Activated CD8-positive, alpha-beta memory T cell treated with anti-CD3 and anti-CD28 coated beads, Interleukin-2, amount 50 U/mL, for 24 hours (primary cell): ENCODE measurements around the gene GSAP.

Experiments
- DNase-seq: peaks from one replicate; pipeline ENCODE4 v3.0.0-alpha.2; 2020; ENCODE audit errors: extremely low read depth

Gene GSAP

DNA sequence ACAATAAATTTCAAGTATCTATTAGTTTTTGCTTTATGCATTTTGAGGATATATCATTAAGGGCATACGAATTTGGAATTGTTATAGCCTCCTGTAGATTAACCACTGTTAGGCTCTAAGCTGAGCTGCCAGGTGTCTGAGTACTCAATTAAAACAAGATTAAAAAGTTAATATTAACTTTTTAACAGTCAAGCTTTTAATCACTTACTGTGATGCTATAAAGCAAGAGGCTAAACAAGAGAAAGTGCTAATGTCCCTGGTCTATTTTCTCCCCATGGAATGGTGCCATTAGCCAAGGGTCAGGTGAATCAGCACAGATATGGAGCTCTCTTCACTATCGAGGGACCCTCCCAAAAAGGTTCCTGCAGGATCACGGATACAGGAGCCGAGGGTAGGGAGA lies 9.7 kb downstream of the GSAP start:
- DNase-seq, result no peak

DNA sequence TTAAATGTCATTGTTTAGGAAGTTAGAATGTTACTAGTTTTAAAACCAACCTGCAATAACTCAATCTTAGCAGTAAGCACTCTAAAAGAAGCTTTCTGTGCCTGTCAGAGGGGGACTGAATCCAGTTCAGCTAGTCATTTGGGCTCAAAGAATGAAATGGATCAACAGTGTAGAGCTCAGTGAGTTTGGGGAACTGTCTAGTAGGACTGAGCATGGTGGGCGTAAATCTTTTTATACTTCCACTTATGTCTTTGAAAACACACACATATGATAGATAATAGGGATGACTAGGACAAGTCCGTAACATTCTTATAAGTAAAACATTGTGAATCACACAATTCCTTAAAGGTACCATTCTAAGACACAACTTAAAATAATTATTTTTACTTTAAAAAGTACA lies 11.5 kb downstream of the GSAP start:
- no peak for DNase-seq

DNA sequence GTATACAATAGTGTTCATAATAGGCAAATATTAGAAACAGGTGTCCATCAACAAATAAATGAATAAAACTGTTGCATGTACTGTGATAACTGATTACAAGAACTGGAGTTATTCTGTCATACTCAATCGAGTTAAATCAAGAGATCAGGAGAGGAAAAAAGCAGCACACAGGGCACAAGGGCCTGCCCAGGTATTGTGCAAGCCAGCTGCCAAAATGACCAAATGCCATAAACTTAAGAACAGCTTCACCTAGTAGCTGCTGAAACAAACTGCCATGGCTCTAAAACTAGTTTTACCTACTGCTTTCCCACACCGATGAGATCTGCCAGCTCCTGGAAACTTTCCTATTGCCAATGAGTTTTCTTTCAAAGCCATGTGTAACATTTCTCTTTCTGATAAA lies 12.2 kb downstream of the GSAP start:
- no peak for DNase-seq

DNA sequence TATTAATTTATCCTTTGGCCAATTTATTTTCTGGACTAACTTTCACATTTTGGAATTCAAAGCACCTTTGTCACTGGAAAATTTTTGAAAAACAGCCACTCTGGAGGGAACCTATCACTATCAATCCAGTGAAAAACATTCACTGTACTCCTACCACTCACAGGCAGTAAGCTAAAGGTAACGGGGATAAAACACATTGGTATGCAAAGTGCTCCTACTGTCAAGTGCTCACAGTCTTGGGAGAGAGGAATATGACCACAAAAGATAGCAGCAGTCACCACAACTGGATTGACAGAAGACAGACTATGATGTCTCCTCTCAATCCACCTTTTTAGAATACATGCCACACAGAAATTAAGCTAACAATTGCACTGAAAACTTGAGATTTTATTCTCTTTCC lies 13.3 kb downstream of the GSAP start:
- no peak for DNase-seq

DNA sequence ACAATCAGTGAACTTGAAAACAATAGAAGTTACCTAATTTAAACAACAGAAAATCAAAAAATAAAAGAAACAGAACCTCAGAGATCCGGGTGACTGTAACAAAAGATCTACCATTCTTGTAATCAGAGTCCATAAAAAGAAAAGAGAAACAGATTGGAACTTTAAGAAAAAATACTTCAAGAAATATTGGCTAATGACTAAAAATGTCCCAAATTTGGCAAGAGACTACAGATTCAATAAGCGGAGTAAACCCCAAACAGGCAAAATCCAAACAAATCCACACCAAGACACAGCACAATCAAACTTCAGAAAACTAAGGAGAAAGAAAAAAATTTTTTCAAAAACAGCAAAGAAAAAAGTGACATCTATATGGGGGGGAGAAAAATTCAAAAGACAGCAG lies 15.1 kb downstream of the GSAP start:
- DNase-seq, result no peak

DNA sequence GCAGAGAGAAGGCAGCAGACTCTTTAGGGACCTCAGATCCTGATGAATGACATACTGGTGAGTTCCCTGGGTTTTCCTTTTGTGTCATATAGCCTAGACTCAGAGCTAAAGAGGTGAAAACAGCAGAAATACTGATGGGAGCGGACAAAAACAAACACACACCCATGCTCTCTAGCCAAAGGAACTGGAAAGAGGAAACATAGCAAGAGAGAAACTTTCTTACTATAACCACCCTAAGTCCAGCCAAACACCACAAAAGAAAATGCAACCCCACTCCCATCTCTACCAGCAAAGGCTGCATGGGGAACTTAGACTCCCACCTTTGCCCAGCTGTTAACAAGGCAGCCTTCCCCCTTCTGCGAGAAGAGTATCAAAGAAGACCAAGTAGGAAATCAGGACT lies 16.3 kb downstream of the GSAP start:
- DNase-seq, result no peak

DNA sequence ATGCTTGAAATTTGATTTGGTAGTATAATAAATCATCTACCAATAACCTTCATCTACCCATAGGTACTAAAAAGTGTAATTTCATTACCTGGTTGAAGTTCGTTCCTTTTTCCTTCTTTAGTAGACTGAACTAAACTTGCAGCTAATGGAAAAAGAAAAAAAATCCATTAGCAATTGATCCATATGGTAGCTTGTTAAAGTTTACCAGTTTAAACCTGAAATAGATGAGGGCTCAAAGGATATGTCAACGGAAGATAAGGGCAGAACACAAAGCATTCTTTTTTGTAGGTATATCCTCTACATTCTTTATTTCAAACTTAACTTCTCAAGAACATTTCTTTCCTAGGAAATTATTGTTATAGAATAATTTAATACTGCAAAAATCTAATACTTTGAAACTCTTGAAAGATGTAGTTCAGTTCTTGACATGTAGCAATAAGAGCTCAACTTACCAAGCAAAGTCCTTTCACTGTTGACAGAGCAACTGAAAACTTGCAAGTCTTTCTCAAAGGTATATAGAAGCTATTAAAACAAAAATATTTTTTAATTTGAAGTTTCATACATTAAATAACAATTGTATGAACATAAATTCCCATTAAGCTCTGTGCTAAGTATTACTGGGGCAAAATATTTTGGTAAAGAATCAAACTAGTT lies 19.1 kb downstream of the GSAP start:
- no peak for DNase-seq

DNA sequence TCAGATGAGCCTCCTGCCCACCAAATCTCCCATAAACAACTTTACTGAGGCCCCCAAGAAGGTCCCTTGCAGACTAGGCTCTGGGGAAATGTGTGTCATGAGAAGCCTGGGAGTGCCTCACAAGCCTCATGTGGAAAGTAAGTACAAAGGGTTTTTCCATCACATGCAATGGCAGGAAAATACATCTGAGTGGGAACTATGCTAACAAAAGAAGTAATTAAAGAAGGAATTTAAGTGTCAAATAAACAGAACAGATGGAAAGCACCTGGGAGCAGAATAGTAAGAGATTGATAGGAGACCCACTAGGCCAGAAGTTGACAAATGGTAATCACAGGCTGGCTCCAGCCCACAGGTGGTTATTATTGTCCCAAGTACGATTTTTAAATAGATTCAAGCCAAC lies 20.5 kb downstream of the GSAP start:
- DNase-seq, result no peak

DNA sequence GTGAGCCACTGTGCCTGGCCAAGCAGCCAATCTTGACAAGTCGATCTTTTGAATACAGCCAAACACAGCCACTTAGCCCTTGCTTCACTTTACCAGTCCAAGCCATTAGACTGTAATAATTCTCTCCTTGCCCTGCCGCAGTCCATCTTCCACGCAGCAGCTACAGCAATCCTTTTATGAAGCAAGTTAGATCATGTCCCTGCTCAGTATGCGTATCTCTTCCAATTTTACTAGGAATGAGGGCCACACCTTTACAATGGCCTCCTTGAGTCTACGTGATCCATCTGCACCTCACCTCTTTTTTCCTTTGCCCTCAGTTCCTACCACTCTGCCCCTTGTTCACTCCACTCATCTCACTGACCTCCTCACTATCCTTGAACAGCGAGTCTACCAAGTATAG lies 22.2 kb downstream of the GSAP start:
- DNase-seq, result no peak

DNA sequence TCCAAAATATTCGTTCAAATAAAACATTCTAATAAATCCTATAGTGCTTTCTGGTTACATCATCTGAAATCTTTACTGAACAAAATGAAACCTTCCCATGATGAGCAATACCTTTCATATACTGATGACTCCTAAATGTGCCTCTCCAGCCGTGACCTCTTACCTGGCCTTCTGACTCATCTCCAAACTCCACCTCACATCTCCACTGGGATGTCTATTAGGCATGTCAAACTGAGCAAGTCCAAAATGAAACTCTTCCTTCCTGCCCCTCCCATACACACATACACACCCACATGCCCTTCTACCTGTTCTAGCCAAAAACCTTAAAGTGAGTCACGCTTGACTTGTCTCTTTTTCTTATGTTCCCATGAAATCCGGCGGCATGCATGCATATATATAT lies 22.9 kb downstream of the GSAP start:
- DNase-seq, result no peak

DNA sequence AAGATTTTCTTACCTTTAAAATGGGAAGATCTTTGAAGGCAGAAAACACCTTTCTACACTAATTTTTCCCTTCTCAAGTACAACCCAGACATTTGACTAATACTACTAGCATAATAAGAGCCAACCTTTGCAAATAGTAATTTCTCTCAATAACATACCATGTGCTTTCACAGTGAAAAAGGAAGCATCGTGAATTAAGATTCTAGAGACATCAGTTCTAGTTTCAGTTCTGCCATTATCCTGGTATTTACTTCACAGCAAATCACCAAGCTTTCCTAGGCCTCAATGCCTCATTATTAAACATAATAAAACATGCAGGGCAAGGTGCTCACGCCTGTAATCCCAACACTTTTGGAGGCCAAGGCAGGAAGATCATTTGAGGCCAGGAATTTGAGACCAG lies 24.9 kb downstream of the GSAP start:
- DNase-seq, result no peak

DNA sequence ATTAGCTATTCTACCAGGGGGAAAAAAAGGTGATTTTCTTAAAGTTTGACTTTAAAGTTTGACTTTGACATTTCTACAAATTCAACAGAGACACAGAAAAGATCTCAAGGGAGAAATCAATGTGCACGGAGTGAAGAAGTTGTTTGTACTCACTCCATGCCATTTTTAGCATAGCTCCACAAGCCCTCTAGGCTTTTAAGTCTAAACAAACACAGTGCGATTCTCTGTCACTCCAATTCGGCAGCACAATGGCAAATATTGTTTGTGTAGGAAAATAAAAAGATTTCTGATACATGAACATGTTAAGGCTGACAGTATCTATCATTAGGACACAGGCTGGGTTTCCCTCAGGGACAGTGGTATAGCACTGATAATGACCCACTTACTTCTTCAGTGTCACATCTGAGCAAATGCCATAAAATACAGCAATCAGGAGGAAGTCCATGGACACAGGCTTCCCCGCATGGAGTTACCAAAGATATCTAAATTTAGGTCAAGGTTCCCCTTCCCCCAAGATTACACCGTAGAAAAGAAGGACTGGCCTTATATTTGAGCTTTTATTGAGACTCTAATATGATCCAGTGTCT lies 28.0 kb downstream of the GSAP start:
- DNase-seq, result no peak

DNA sequence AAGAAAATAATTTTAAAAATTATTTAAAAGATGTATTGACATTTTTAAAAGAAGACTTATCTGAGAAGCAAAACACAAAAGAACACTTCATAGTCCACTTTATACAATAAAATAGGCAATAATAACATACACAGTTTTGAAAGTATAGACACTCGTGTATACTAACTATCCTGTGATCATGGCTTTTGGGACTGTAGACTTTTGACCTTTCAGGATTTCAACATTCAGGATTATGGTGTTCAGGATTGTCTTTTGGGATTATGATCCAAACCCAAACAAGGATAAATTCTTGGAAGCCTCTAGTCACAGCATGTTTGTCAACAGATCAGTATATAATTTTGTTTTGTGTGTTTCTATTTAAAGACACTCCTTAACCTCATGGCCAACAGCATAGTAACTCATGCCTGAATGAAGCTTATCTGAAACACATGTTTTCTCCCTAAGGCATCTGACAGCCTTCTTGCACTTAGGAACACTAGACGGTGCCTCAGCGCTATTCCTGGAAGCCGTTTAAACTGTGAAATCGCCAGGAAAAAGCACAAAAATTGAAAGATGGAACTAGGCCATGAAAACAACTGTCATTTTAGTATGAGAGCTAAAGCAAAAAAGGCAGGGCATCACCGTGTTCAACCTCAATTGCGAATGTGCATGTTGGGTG lies 29.9 kb downstream of the GSAP start:
- no peak for DNase-seq

DNA sequence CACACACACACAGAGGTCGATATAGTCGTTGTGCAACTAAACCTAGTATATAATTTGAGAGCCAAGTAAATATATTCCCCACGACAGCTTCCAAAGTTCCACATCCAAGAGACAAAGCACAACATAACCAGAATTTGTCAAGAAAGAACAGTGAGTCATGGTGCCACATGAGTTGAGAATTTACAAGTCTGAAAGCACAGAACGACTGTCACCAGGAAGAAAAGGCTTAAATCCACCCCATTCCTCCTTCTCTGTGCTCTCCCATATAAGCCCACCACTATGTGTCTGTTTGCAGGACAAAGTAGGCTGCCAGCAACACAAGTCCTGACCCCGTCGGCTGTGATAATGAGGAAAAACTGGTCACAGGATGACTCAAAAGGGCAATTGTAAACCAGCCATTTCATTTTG lies 32.8 kb downstream of the GSAP start:
- no peak for DNase-seq

DNA sequence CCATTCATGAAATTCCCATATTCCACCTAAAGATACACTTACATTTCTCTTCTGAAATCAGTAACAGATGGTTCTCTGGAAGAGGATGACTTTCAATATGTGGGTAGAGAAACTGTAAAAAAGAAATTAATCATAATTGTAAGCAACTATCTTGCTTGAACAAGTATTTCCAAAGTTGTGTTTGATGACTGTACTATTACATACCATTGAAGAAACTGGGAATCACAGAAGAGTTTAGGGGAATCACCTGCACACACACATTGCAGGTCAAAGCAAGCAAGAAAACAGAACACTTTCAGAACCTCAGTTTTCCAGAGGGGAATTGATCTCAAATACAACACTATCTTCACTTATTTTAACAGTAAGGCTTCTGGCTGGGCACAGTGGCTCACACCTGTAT lies 33.6 kb downstream of the GSAP start:
- DNase-seq, result no peak

DNA sequence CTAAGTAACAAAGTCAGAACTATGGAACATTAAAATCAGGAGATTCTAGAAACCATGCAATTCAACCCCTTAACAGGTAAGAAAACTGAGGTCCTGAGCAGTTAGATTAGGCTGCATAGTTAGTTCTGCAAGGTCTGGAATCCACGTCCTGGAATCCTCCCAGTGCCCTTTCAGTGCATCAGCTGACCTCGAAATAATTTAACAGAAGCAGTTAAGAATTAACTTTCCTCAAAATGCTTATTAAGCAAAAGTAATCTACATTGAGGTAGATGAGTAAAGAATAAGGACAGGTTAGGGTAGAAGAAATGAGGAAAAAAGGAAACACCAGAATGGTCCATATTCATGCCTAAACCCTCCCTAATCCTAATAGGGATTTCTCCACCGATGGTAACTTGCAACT lies 37.6 kb downstream of the GSAP start:
- no peak for DNase-seq

DNA sequence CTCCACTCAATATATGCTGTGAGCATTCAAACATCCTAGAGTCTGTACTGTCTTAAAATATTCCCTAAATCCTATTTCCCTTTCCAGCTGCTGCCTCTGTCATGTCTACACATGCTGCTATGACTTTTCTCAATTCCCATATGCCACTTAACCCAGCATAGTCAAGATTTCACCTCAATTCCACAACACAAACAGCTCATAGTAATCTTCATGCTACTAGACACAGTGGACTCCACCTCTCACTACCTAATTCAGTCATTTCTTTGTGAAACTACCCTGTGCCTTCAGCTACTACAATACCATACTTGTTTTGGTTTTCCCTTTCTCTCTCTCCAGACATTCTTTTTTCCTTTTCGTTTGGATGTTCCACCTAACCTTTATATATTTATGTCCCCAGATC lies 45.5 kb downstream of the GSAP start:
- DNase-seq, result no peak

DNA sequence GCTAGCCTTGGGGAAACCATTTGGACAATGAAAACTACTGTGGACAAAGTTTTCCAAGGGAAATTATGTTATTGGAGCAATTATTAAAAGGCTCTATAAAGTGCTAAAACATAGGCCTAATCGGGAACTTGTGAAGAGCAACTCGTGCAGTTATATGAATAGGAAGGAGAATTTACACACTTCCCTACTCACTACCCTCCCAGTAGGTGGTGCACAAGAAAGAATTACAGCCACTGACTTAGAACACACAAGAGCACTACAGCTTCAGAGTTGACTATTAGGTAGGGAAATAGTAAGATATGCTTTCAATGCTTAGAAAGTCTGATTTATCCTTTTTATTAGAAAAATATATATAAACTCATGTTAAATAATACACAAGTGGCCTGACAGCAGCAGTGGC lies 47.2 kb downstream of the GSAP start:
- no peak for DNase-seq

DNA sequence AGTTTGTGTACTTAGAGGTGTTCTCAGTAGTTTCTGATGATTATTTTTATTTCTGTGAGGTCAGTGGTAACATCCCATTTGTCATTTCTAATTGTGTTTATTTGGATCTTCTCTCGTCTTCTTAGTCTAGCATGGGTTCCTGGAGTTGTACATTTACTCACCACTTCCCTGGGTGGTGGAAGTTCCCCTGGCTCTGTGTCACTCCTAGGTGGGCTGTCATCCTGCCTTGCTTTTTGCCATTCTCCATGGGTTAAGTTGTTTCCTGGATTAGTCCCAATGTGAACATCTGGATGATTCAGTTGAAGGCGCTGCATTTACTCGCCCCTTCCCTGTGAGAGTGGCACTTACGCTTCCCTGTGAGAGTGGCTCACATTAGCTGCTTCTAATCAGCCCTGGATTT lies 48.2 kb downstream of the GSAP start:
- no peak for DNase-seq

DNA sequence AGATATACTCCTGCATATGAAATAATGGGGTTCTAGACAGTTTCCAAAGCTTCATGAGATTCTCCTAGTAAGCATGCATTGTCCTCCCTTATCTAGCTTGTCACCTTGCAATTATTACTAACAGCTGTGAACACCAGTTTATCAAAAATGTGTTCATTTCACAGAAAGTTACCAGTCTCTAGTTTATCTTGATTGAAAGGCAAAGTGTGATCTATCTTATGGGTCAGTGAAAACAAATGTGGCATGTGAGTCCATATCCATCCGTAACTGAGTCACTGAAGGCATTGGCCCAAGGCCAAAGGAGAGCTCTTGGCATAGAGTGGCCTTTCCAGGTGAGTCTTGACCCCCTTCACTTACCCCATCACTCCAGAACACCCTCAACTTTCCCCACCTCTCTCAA lies 53.2 kb downstream of the GSAP start:
- DNase-seq, result no peak

DNA sequence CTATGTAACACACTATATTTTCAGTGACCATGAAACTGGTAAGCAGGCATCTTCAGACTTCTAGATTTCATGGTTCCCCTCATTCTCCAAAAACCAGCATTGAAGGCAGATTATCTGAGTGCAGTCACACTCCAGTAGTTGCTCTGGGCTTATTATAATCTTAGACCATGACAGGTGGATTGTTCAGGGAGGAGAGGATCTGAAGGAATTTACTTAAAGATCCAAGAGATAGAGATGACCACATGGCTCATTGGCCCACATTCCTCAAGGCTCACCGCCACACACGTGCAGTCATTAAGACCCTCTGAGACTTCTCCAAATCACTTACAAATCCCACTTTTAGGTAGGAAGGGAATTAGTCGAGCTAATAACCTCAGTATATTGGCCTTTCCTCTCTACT lies 55.2 kb downstream of the GSAP start:
- DNase-seq, result no peak

DNA sequence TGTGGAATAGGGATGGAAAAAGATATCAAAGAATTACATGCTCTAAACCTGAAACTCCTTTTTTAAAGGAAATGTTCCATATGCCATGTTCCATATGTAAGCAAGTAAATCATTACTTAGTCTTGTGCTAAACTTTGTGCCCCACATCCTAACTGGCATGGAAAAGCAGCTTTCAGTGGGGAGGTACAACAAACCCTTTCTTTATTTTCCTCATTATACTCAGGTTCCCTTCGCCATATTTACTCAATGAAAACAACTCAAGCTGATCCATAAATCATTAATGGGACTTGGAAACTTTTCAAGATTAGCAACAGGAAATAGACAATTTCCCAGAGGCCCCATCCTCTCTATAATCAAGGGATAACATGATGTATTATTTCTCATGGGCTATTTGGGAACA lies 56.0 kb downstream of the GSAP start:
- no peak for DNase-seq

DNA sequence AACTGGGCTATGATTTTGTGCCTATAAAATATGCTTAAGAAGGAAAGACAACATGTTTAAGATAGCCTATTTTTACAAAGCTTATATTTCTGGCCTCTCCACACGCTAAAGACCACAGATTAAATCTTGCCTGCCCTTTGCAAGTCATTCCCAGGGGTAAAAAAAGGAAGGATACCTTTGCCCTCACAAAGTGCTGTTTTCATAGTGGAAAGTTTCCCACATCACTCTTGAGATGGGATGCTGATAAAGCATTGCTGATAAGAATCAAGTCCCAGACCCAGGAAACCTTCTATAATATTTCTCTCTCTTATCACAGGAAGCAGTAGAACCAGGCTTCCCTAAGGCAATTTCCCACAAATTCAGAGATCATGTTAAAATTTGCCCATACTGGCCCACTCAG lies 56.5 kb downstream of the GSAP start:
- DNase-seq, result no peak

DNA sequence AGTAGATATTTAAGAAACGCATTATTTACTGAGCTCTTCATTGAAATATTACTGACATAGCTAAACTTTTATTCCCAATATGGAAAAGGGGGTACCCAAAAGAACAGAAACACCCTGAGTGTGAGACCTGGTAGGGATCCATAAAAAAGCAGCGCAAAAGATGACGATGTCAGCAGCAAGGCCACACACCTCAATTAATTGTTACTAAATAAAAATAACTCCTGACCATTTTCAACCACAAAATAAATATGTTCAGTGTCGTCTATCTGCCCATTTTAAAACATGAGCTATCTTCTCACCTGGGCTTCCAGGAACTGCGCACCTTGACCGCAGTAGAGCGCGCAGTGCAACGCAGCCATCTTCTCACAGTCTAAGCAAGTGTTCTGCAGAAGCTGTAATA lies 61.2 kb downstream of the GSAP start:
- DNase-seq, result no peak
